Stomach (tissue), 4 donors: ENCODE data around the gene ORMDL3.

Experiments
- POLR2A ChIP-seq, 4 donors: fragments of 450-650 bp; IDR thresholded peaks; one replicate each; pipeline ENCODE4 v1.6.1; 2016; ENCODE audit warnings: antibody characterized with exemption in 4 of 4, control low read depth in 2 of 4, mild to moderate bottlenecking in 1 of 4, moderate library complexity in 1 of 4
- TF ChIP-seq, protein P1 (sequence below), 7 experiments: fragments of 450-650 bp in 4 of 7; fragments of 200-600 bp in 3 of 7; sonication (generic) in 3 of 7; IDR thresholded peaks; one replicate each; pipeline ENCODE4 v1.5.1; 2016 to 2019; ENCODE audit warnings: antibody characterized with exemption in 7 of 7, control low read depth in 2 of 7, mild to moderate bottlenecking in 1 of 7

DNA sequence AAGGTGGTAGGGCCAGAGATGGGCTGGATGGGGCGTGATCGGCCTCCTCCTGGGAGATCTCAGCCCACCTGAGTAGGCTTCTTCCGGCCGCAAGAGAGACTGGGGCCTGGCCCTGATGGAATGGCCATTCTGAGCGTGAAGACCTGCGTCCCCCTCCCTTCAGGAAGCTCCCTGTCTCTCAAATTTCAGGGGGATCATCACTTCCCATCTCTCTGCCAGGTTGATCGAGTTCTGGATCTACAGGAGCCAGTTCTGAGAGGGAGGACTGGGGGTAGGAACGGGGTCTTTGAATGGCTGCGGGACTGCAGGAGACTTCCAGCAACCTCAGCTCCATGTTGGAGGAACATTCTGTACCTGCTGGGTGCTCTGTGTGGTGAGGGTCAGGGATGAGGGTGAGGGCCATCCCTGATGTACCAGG is 26.1 kb upstream of the ORMDL3 start:
- TF ChIP-seq, protein P1, sequence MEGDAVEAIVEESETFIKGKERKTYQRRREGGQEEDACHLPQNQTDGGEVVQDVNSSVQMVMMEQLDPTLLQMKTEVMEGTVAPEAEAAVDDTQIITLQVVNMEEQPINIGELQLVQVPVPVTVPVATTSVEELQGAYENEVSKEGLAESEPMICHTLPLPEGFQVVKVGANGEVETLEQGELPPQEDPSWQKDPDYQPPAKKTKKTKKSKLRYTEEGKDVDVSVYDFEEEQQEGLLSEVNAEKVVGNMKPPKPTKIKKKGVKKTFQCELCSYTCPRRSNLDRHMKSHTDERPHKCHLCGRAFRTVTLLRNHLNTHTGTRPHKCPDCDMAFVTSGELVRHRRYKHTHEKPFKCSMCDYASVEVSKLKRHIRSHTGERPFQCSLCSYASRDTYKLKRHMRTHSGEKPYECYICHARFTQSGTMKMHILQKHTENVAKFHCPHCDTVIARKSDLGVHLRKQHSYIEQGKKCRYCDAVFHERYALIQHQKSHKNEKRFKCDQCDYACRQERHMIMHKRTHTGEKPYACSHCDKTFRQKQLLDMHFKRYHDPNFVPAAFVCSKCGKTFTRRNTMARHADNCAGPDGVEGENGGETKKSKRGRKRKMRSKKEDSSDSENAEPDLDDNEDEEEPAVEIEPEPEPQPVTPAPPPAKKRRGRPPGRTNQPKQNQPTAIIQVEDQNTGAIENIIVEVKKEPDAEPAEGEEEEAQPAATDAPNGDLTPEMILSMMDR (IDR thresholded peaks at IDR 0.05) = no peak
- TF ChIP-seq POLR2A (IDR thresholded peaks at IDR 0.05) = no peak
